ENCODE measurements around the gene PSMG1. TPM values are rescaled to one million over a fixed set of nuclear protein-coding genes. Genes with fewer than 3 reads are reported as not detected.

Gene PSMG1
- total RNA-seq, 1 donor from 2014 or later, result 49.6 TPM

GRCh38 chr21:39127506-39127905 is 55.7 kb downstream of the PSMG1 start:
- TF ChIP-seq CTCF (IDR thresholded peaks at IDR 0.05), result no peak
- H3K9me3 Mint-ChIP-seq (ENCODE audit: unreplicated experiment), result peaks cover 7% of the 10 kb centered on the region
- H3K4me1 Mint-ChIP-seq (ENCODE audit: unreplicated experiment), result peaks cover 11% of the 10 kb centered on the region
- peaks cover 6% of the 10 kb centered on the region for H3K36me3 Mint-ChIP-seq (ENCODE audit: unreplicated experiment)
- H3K4me3 Mint-ChIP-seq (ENCODE audit: unreplicated experiment), result no peak overlapping the region
- peaks cover 3% of the 10 kb centered on the region for H3K27me3 Mint-ChIP-seq (ENCODE audit: unreplicated experiment)
- DNase-seq (ENCODE audit: extremely low spot score, unreplicated experiment), result no peak
- no peak overlapping the region for H3K27ac Mint-ChIP-seq (ENCODE audit: unreplicated experiment)

- TF ChIP-seq CTCF (IDR thresholded peaks at IDR 0.05), result no peak
- Mint-ChIP-seq H3K9me3 (ENCODE audit: unreplicated experiment) (peaks cover 12% of the 10 kb centered on the region), H3K27ac (ENCODE audit: unreplicated experiment) (no peak overlapping the region), H3K4me3 (ENCODE audit: unreplicated experiment) (no peak overlapping the region), H3K4me1 (ENCODE audit: unreplicated experiment) (peaks cover 6% of the 10 kb centered on the region), H3K27me3 (ENCODE audit: unreplicated experiment) (peaks cover 3% of the 10 kb centered on the region), H3K36me3 (ENCODE audit: unreplicated experiment) (peaks cover 11% of the 10 kb centered on the region)
- no peak for DNase-seq (ENCODE audit: extremely low spot score, unreplicated experiment)
These were observed 56.8 kb downstream of the PSMG1 start for GRCh38 chr21:39126486-39126806.

- DNase-seq (ENCODE audit: extremely low spot score, unreplicated experiment), result no peak
- Mint-ChIP-seq H3K4me3 (ENCODE audit: unreplicated experiment) (no peak overlapping the region), H3K9me3 (ENCODE audit: unreplicated experiment) (peaks cover 12% of the 10 kb centered on the region), H3K27me3 (ENCODE audit: unreplicated experiment) (peaks cover 3% of the 10 kb centered on the region), H3K27ac (ENCODE audit: unreplicated experiment) (no peak overlapping the region), H3K36me3 (ENCODE audit: unreplicated experiment) (peaks cover 11% of the 10 kb centered on the region), H3K4me1 (ENCODE audit: unreplicated experiment) (peaks cover 6% of the 10 kb centered on the region)
- peak; percentile 73 for TF ChIP-seq CTCF (IDR thresholded peaks at IDR 0.05)
These were observed 57.3 kb downstream of the PSMG1 start for GRCh38 chr21:39125752-39126485.

Other genes with a start within 250 kb of the PSMG1 start
- 40.8 and 41.9 TPM in 2 replicates for gene BRWD1, start 130.2 kb upstream of the PSMG1 start, total RNA-seq
- 267 and 289 TPM in 2 replicates for gene HMGN1, start 165.6 kb upstream of the PSMG1 start, total RNA-seq